WERI-Rb-1 (cell line): ENCODE results near the gene CLEC20A.
A peak's percentile ranks its signal among the peaks of the same experiment; 100 is the strongest.

Experiments
- DNase-seq: peaks from one replicate; pipeline ENCODE4 v3.0.0-alpha.2; 2020
- H3K27ac ChIP-seq: fragments of 250-450 bp; sonication (Bioruptor Pico); 2 replicates; pipeline ENCODE4 v1.5.1; 2020; ENCODE audit warnings: mild to moderate bottlenecking, moderate library complexity
- H3K27me3 ChIP-seq: fragments of 250-450 bp; sonication (Bioruptor Pico); 2 replicates; pipeline ENCODE4 v1.5.1; 2021; ENCODE audit warnings: mild to moderate bottlenecking, low read depth, moderate library complexity; ENCODE audit not compliant: insufficient read depth, severe bottlenecking
- H3K36me3 ChIP-seq: fragments of 250-450 bp; sonication (Bioruptor Pico); 2 replicates; pipeline ENCODE4 v1.5.1; 2020; ENCODE audit warnings: mild to moderate bottlenecking, moderate library complexity
- H3K4me3 ChIP-seq: 2 replicates; pipeline ENCODE4 v1.5.1; 2011; ENCODE audit warnings: low read depth, mild to moderate bottlenecking, control low read depth, low read length
- H3K9me3 ChIP-seq: fragments of 250-450 bp; sonication (Bioruptor Pico); 2 replicates; pipeline ENCODE4 v1.5.1; 2021; ENCODE audit warnings: mild to moderate bottlenecking, moderate library complexity; ENCODE audit not compliant: severe bottlenecking
- TF ChIP-seq, protein P1 (sequence below): IDR thresholded peaks from 2 replicates; pipeline ENCODE4 v1.5.1; 2011; ENCODE audit warnings: low read depth, mild to moderate bottlenecking, control low read depth, inconsistent platforms, low read length

CLEC20A gene

DNA sequence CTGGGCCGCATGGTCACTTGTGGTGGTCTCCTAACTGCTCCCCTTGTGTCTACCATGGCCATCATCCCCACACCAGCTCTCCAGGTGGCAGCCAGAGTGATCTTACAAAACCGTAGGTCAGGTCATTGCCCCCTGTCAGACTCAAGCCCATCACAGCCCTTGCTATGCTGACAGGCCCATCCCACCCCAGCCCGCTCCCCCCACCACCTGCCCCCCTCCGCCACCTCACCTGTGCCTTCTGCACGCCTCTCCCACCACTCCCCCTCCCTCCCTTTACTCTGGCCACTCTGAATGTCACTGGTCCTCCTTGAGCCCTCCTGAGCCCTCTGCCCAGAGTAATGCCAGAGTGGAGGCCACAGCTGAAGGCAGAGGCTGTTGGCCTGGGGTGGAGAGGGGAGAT, 44.6 kb upstream of the CLEC20A start:
- Histone ChIP-seq H3K9me3 (no peaks in the 10 kb centered on the region), H3K27me3 (no peaks in the 10 kb centered on the region), H3K27ac (no peak overlapping the region), H3K36me3 (no peaks in the 10 kb centered on the region; the same call in 1 of the 2 replicates), H3K4me3 (no peak overlapping the region)
- TF ChIP-seq, protein P1, sequence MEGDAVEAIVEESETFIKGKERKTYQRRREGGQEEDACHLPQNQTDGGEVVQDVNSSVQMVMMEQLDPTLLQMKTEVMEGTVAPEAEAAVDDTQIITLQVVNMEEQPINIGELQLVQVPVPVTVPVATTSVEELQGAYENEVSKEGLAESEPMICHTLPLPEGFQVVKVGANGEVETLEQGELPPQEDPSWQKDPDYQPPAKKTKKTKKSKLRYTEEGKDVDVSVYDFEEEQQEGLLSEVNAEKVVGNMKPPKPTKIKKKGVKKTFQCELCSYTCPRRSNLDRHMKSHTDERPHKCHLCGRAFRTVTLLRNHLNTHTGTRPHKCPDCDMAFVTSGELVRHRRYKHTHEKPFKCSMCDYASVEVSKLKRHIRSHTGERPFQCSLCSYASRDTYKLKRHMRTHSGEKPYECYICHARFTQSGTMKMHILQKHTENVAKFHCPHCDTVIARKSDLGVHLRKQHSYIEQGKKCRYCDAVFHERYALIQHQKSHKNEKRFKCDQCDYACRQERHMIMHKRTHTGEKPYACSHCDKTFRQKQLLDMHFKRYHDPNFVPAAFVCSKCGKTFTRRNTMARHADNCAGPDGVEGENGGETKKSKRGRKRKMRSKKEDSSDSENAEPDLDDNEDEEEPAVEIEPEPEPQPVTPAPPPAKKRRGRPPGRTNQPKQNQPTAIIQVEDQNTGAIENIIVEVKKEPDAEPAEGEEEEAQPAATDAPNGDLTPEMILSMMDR: no peak
- no peak for DNase-seq

DNA sequence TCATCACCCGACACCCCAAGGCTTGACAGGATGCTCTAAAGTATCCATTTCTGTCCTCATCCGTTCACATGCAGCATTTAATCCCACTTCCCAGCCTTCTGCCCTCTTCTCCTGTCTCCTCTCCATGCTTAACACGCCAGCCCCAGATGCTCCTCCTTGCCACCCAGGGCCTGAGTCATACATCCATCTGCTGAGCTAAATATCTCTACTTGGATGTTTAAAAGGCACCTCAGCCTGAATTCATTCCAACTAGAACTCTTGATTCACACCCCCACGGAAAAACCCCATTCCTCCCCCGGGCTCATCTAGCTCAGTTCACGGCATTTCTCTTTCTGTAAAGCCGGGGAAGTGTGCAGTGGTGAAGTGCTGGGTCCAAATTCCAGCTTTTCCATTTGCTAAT, 43.9 kb upstream of the CLEC20A start:
- H3K36me3 ChIP-seq: no peaks in the 10 kb centered on the region; the same call in 1 of the 2 replicates
- no peaks in the 10 kb centered on the region for H3K27me3 ChIP-seq
- H3K4me3 ChIP-seq: no peak overlapping the region
- no peaks in the 10 kb centered on the region for H3K9me3 ChIP-seq
- TF ChIP-seq, protein P1: no peak
- DNase-seq: peak; percentile 67
- H3K27ac ChIP-seq: no peak overlapping the region

DNA sequence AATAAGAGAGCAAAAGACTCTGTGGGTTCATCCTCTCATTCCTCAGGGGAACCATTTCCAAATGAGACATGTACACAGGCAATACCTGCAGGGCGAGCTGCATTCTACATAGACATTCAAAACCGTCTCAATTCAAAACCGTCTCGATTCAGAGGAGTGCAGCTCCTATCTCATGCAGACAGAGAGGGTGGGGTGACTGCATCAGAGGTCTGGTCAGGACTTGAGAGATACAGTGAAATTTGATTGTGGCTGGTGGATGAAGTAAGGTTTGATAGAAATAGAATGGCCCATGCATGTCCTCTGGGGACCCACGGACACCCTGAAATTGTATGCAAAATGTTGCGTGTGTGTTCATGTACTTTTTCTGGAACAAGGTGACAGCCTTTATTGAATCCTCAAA, 43.4 kb upstream of the CLEC20A start:
- Histone ChIP-seq H3K36me3 (no peaks in the 10 kb centered on the region; the same call in 1 of the 2 replicates), H3K9me3 (no peaks in the 10 kb centered on the region), H3K27ac (no peak overlapping the region), H3K4me3 (no peak overlapping the region), H3K27me3 (no peaks in the 10 kb centered on the region)
- TF ChIP-seq, protein P1: no peak
- no peak for DNase-seq

DNA sequence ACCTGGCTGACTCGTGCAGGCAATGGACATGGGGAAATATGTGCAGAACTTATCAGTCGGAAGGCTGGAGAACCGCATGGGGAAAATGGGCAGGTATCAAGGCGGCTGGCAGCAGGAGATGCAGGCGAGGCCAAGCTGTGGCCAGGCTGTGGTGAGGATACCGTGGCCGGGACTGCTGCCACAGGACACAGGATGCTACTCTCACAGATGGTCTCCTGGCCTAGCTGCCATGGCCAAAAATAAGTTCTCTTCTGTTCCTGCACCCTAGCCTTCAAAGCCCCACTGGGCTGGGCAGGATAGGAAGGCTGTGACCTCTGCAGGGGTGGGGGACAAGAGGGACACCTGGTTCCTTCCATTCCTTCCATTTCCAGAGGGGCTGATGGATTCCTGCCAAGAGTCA, 42.5 kb upstream of the CLEC20A start:
- no peak for DNase-seq
- Histone ChIP-seq H3K36me3 (no peaks in the 10 kb centered on the region), H3K9me3 (no peaks in the 10 kb centered on the region), H3K27me3 (no peaks in the 10 kb centered on the region), H3K27ac (no peak overlapping the region), H3K4me3 (no peak overlapping the region)
- TF ChIP-seq, protein P1: no peak

DNA sequence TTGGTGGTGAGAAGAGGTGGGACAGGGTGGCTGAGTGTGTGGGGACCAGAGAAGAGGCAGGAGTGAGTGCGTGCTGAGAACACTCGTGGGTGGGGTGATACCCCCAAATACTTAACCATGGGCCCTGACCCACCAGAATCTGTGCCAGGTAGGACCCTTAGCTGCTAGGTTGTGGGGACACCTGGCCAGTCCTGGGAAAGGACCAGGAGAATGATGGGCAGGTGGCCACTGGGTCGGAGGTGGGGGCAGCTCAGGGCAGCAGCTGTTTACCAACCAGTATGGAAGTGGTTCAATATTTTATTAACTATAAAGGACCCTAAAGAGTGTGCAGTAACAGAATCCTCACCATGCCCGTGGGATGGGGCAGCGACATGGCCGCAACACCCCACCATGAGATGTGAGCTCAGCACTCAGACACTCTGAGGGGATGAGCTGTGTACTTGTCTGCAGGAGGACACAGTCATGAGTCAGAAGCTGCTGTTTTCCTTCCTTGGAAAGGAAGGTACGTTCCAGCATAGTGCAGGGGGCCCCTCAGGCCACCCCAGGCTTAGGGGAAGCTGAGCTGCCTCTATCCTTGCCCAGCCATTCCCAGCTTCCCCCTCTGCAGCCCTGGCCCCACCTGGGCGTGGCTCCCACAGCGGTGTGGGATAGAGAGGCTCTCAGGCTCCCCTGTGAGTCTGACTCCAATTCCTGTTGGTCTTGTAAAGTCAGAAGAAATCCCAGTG, 41.6 kb upstream of the CLEC20A start:
- DNase-seq: no peak
- no peaks in the 10 kb centered on the region for H3K27me3 ChIP-seq
- no peak overlapping the region for H3K27ac ChIP-seq

More for the DNA sequence above, 41.6 kb upstream of the CLEC20A start:
- TF ChIP-seq, protein P1: no peak
- Histone ChIP-seq H3K36me3 (no peaks in the 10 kb centered on the region), H3K4me3 (no peak overlapping the region), H3K9me3 (no peaks in the 10 kb centered on the region)
